GM23248 (cell line): ENCODE data around the gene OSR1.

Experiments
- EZH2 ChIP-seq: fragments of 200-600 bp; sonication (generic); IDR thresholded peaks from 2 replicates; pipeline ENCODE4 v1.6.1; 2018; ENCODE audit warnings: antibody characterized with exemption, mild to moderate bottlenecking; ENCODE audit not compliant: insufficient read depth, poor library complexity, severe bottlenecking
- EZH2phosphoT487 ChIP-seq: fragments of 200-600 bp; sonication (generic); IDR thresholded peaks from 2 replicates; pipeline ENCODE4 v1.6.1; 2018; ENCODE audit warnings: antibody characterized with exemption, moderate library complexity, mild to moderate bottlenecking, low read depth; ENCODE audit not compliant: insufficient read depth

GRCh38 chr2:19359456-19359855 is 1.0 kb upstream of the OSR1 start:
- TF ChIP-seq EZH2phosphoT487 (no peak), EZH2 (no peak)
